HepG2 (cell line): ENCODE data around the gene RSPH1.

Source experiments
- DR1 ChIP-seq: sonication (generic); formaldehyde crosslinking; IDR thresholded peaks from 2 replicates; pipeline ENCODE4 v1.8.0; 2021; ENCODE audit warnings: mild to moderate bottlenecking, missing genetic modification reagents, inconsistent platforms
- NR2F6 ChIP-seq, 2 experiments: IDR thresholded peaks; 2 replicates each; pipeline ENCODE4 v1.6.1; 2016; ENCODE audit warnings: antibody characterized with exemption in 1 of 2, mild to moderate bottlenecking in 1 of 2
- POLR2A ChIP-seq, 2 experiments: IDR thresholded peaks; 2 replicates each; pipeline ENCODE4 v1.6.1; 2011; ENCODE audit warnings: low read depth in 2 of 2, low read length in 2 of 2, mild to moderate bottlenecking in 1 of 2, moderate library complexity in 1 of 2; ENCODE audit not compliant: insufficient read depth in 1 of 2
- TBP ChIP-seq: sonication (generic); formaldehyde crosslinking; IDR thresholded peaks from 2 replicates; pipeline ENCODE4 v1.5.0; 2020; ENCODE audit warnings: missing genetic modification reagents
- ZUFSP ChIP-seq: sonication (generic); formaldehyde crosslinking; IDR thresholded peaks from 2 replicates; pipeline ENCODE4 v1.9.0; 2021; ENCODE audit warnings: missing genetic modification reagents, mild to moderate bottlenecking, borderline replicate concordance
- ZZZ3 ChIP-seq: sonication (generic); formaldehyde crosslinking; IDR thresholded peaks from 2 replicates; pipeline ENCODE4 v1.4.0; 2020; ENCODE audit warnings: missing genetic modification reagents, mild to moderate bottlenecking, borderline replicate concordance
- TF ChIP-seq, protein P1 (sequence below): sonication (generic); formaldehyde crosslinking; IDR thresholded peaks from 2 replicates; pipeline ENCODE4 v1.5.0; 2020; ENCODE audit warnings: mild to moderate bottlenecking, missing genetic modification reagents, moderate library complexity
- TF ChIP-seq, protein P2 (sequence below): sonication (generic); formaldehyde crosslinking; IDR thresholded peaks from 2 replicates; pipeline ENCODE4 v1.8.1; 2022; ENCODE audit warnings: low read depth, mild to moderate bottlenecking, missing genetic modification reagents
- TF ChIP-seq, protein P3 (sequence below): sonication (generic); formaldehyde crosslinking; IDR thresholded peaks from 2 replicates; pipeline ENCODE4 v1.8.0; 2022; ENCODE audit warnings: missing genetic modification reagents, mild to moderate bottlenecking, inconsistent platforms, borderline replicate concordance

- TF ChIP-seq, protein P1, sequence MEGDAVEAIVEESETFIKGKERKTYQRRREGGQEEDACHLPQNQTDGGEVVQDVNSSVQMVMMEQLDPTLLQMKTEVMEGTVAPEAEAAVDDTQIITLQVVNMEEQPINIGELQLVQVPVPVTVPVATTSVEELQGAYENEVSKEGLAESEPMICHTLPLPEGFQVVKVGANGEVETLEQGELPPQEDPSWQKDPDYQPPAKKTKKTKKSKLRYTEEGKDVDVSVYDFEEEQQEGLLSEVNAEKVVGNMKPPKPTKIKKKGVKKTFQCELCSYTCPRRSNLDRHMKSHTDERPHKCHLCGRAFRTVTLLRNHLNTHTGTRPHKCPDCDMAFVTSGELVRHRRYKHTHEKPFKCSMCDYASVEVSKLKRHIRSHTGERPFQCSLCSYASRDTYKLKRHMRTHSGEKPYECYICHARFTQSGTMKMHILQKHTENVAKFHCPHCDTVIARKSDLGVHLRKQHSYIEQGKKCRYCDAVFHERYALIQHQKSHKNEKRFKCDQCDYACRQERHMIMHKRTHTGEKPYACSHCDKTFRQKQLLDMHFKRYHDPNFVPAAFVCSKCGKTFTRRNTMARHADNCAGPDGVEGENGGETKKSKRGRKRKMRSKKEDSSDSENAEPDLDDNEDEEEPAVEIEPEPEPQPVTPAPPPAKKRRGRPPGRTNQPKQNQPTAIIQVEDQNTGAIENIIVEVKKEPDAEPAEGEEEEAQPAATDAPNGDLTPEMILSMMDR (CRISPR knock-in tag), result no peak
- TF ChIP-seq, protein P2, sequence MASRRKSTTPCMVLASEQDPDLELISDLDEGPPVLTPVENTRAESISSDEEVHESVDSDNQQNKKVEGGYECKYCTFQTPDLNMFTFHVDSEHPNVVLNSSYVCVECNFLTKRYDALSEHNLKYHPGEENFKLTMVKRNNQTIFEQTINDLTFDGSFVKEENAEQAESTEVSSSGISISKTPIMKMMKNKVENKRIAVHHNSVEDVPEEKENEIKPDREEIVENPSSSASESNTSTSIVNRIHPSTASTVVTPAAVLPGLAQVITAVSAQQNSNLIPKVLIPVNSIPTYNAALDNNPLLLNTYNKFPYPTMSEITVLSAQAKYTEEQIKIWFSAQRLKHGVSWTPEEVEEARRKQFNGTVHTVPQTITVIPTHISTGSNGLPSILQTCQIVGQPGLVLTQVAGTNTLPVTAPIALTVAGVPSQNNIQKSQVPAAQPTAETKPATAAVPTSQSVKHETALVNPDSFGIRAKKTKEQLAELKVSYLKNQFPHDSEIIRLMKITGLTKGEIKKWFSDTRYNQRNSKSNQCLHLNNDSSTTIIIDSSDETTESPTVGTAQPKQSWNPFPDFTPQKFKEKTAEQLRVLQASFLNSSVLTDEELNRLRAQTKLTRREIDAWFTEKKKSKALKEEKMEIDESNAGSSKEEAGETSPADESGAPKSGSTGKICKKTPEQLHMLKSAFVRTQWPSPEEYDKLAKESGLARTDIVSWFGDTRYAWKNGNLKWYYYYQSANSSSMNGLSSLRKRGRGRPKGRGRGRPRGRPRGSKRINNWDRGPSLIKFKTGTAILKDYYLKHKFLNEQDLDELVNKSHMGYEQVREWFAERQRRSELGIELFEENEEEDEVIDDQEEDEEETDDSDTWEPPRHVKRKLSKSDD (CRISPR knock-in tag), result no peak
- TF ChIP-seq POLR2A (IDR thresholded peaks at IDR 0.05; ENCODE audit: insufficient read depth in 1 of 2, low read depth in 2 of 2, low read length in 2 of 2) (no peak), ZUFSP (CRISPR knock-in tag) (no peak), ZZZ3 (CRISPR knock-in tag) (no peak), TBP (CRISPR knock-in tag) (no peak), DR1 (no peak), NR2F6 (IDR thresholded peaks at IDR 0.05) (no peak), NR2F6 (CRISPR knock-in tag; IDR thresholded peaks at IDR 0.05) (no peak)
- TF ChIP-seq, protein P3, sequence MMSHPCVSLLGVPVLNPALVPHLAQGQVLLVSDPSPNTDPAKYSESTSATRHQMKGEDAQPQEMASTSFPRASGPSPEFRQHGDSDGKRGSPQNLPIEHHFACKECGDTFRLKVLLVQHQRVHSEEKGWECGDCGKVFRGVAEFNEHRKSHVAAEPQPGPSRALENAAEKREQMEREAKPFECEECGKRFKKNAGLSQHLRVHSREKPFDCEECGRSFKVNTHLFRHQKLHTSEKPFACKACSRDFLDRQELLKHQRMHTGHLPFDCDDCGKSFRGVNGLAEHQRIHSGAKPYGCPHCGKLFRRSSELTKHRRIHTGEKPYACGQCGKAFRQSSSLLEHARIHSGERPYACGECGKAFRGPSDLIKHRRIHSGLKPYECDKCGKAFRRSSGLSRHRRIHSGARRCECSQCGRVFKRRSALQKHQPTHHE (CRISPR knock-in tag), result no peak
These were observed 71.0 kb downstream of the RSPH1 start for GRCh38 chr21:42424914-42425541.
